OCI-LY1 (cell line): ENCODE data around the gene FAM20C.

Experiments
- EZH2 ChIP-seq: fragments of 200-600 bp; sonication (generic), shearing (Covaris generic); IDR thresholded peaks from 2 replicates; pipeline ENCODE4 v1.8.0; 2017; ENCODE audit warnings: borderline replicate concordance, mixed run types, mild to moderate bottlenecking, antibody characterized with exemption, low read length, moderate library complexity, mixed read lengths
- TF ChIP-seq, protein P1 (sequence below): fragments of 200-600 bp; sonication (generic), shearing (Covaris generic); IDR thresholded peaks from 2 replicates; pipeline ENCODE4 v1.5.1; 2017; ENCODE audit warnings: mild to moderate bottlenecking, antibody characterized with exemption, low read length, moderate library complexity, mixed read lengths

DNA sequence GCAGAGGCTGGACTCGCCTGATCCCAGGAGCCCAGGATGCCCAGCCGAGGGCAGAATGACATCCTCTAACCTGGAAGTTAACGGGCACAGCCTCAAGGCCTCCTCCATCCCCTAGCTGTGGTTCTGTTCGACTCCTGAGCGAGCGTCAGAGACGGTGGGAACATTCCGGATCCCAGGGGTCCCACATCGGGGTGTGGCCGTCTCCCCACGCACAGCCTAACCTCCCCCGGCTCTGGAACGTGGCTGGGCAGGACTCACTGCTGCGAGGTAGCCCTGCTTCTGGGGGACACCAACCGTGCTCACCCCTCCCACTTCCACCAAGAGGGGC lies 106.0 kb downstream of the FAM20C start:
- TF ChIP-seq, protein P1, sequence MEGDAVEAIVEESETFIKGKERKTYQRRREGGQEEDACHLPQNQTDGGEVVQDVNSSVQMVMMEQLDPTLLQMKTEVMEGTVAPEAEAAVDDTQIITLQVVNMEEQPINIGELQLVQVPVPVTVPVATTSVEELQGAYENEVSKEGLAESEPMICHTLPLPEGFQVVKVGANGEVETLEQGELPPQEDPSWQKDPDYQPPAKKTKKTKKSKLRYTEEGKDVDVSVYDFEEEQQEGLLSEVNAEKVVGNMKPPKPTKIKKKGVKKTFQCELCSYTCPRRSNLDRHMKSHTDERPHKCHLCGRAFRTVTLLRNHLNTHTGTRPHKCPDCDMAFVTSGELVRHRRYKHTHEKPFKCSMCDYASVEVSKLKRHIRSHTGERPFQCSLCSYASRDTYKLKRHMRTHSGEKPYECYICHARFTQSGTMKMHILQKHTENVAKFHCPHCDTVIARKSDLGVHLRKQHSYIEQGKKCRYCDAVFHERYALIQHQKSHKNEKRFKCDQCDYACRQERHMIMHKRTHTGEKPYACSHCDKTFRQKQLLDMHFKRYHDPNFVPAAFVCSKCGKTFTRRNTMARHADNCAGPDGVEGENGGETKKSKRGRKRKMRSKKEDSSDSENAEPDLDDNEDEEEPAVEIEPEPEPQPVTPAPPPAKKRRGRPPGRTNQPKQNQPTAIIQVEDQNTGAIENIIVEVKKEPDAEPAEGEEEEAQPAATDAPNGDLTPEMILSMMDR = no peak
- no peak for TF ChIP-seq EZH2
